NCI-H1417 (cell line): ENCODE measurements around the gene CYP2S1.
A peak's percentile ranks its signal among the peaks of the same experiment; 100 is the strongest.
"Not testable (repeated sequence)": the region's sequence is repeated elsewhere in the genome, so short reads cannot be mapped to it uniquely, and the experiment has no call there.

Experiments
- DNase-seq, 3 experiments: peaks; one replicate each; lab custom pipeline; 2025; lab: John Stamatoyannopoulos, UW

CYP2S1 gene

GRCh38 chr19:41226053-41226873 lies 33.2 kb downstream of the CYP2S1 start:
- DNase-seq = peak in 2 of 3 experiments; percentile 6 to 11

- no peak for DNase-seq
Observed at GRCh38 chr19:41226874-41227390, 33.9 kb downstream of the CYP2S1 start.

GRCh38 chr19:41228486-41228885 lies 35.5 kb downstream of the CYP2S1 start:
- DNase-seq = no peak

- not testable (repeated sequence) for DNase-seq
Observed at GRCh38 chr19:41229338-41229737, 36.3 kb downstream of the CYP2S1 start.

GRCh38 chr19:41230067-41230857 lies 37.2 kb downstream of the CYP2S1 start:
- DNase-seq = no peak

- DNase-seq = no peak
Observed at GRCh38 chr19:41232686-41233085, 39.7 kb downstream of the CYP2S1 start.

- DNase-seq = no peak
Observed at GRCh38 chr19:41233748-41234240, 40.8 kb downstream of the CYP2S1 start.

- no peak for DNase-seq
Observed at GRCh38 chr19:41234512-41235168, 41.6 kb downstream of the CYP2S1 start.

GRCh38 chr19:41235480-41235879 lies 42.5 kb downstream of the CYP2S1 start:
- DNase-seq = no peak

- no peak for DNase-seq
Observed at GRCh38 chr19:41238244-41238643, 45.2 kb downstream of the CYP2S1 start.

GRCh38 chr19:41239363-41239762 lies 46.3 kb downstream of the CYP2S1 start:
- DNase-seq = no peak

GRCh38 chr19:41239961-41240574 lies 47.0 kb downstream of the CYP2S1 start:
- no peak for DNase-seq

GRCh38 chr19:41241859-41242258 lies 48.8 kb downstream of the CYP2S1 start:
- DNase-seq = no peak

- no peak for DNase-seq
Observed at GRCh38 chr19:41244117-41244516, 51.1 kb downstream of the CYP2S1 start.

GRCh38 chr19:41245843-41246242 lies 52.8 kb downstream of the CYP2S1 start:
- no peak for DNase-seq

- DNase-seq = no peak
Observed at GRCh38 chr19:41248895-41249294, 55.9 kb downstream of the CYP2S1 start.

- no peak for DNase-seq
Observed at GRCh38 chr19:41249707-41250423, 56.8 kb downstream of the CYP2S1 start.

GRCh38 chr19:41253660-41254059 lies 60.6 kb downstream of the CYP2S1 start:
- DNase-seq = no peak

GRCh38 chr19:41255171-41255570 lies 62.2 kb downstream of the CYP2S1 start:
- DNase-seq = no peak
